ENCODE measurements around the gene SYNGR2. TPM values are rescaled to one million over a fixed set of nuclear protein-coding genes. Genes with fewer than 3 reads are reported as not detected.

SYNGR2 gene
- total RNA-seq, 1 donor from 2014 or later = 25.2 TPM

GRCh38 chr17:78142119-78142861, 26.1 kb upstream of the SYNGR2 start:
- peak in 1 of 2 donors; percentile 42 for DNase-seq (ENCODE audit: low read depth in 2 of 2)

DNA sequence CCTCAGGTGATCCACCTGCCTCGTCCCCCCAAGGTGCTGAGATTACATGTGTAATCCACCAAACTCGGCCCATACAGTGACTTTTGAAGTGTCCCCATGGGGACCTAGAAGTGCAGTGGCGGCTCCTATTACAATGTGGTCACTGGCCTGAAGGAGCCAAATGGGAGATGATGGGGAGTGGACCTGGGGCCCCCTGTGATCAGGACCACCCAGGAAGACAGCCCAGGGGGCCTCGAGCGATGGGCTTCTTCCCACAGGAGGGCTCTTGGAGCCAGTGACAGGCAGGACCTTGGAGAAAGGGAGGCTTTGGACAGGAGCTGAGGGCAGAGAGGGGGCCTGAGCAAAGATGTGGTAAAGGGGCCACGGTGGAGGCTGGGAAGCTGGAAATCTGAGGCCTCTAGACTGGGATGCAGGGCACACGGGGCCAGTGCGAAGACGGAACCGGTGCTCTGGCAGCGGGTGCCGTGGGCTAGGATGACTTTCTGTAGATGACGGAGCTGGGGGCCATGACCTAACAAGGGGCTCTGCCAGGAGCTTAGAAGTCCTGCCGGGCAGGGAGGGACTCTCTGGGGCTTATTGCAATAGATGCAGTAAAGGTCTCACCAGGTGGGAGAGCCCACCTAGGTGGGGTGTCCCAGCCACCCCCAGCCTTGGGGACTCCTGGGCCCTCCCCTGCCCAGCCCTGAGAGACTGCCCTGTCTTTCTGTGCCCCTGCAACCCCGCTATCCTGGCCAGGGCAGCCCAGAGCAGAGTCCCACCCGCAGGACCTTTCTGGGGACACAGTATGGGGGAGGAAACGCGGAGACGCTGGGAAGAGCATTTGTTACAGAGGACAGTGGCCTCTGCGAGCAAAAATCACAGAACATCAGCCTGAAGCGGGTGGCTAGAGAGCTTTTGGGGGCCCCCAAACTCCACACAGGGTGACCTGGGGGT, 24.9 kb upstream of the SYNGR2 start:
- DNase-seq (ENCODE audit: low read depth in 2 of 2) = no peak

DNA sequence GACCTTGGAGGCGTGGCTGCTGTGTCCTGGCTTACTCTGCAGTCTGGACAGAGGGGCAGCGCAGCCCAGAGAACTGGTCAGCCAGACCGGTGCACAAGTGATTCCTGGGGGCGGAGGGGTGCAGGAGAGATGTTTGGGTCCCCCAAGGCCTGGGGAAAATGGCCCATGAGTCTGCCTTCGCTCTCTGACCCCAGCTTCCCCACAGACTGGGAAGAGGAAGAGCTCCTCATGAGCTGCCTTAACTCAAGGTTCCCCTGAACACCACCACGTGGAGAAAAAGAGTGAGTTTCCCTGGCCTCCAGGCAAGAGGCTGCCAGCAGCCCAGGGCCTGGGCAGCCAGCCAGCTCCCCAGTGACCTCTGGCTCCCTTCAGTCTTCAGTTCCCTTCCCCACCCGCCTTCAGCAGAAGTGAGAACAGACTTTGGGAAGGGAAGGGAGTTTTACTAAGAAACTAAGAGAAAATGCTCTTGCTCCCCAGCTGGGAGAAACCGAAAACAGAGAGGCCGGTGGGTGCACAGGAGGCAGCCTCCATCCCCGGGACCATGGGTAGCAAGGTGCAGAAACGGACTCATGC, 24.1 kb upstream of the SYNGR2 start:
- DNase-seq (ENCODE audit: low read depth in 2 of 2) = peak in 1 of 2 donors; percentile 77

GRCh38 chr17:78144736-78145641, 23.4 kb upstream of the SYNGR2 start:
- DNase-seq (ENCODE audit: low read depth in 2 of 2) = no peak

DNA sequence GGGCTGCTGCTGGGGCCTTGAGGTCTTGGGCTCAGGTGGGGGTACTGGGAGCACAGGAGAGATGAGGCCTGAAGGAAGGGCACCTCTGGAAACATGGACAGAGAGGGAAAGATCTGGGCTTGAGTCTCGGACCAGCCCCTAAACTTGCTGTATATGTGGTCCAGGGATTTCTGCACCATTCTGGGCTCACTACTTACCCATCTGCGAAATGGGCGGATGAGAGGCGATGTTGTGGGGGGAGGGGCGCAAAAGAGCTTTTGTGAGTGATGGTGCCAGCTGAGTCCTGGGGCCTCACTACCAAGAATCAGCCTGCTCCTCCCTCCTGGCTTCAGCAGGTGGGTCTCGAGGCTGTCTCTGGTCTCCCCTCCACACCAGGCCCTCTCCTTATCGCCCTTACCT, 21.9 kb upstream of the SYNGR2 start:
- DNase-seq (ENCODE audit: low read depth in 2 of 2) = no peak

- DNase-seq (ENCODE audit: low read depth in 2 of 2) = no peak
Measured at GRCh38 chr17:78146881-78147280, 21.5 kb upstream of the SYNGR2 start.

GRCh38 chr17:78147315-78147998, 20.9 kb upstream of the SYNGR2 start:
- no peak for DNase-seq (ENCODE audit: low read depth in 2 of 2)

GRCh38 chr17:78148286-78149016, 19.9 kb upstream of the SYNGR2 start:
- DNase-seq (ENCODE audit: low read depth in 2 of 2) = no peak

DNA sequence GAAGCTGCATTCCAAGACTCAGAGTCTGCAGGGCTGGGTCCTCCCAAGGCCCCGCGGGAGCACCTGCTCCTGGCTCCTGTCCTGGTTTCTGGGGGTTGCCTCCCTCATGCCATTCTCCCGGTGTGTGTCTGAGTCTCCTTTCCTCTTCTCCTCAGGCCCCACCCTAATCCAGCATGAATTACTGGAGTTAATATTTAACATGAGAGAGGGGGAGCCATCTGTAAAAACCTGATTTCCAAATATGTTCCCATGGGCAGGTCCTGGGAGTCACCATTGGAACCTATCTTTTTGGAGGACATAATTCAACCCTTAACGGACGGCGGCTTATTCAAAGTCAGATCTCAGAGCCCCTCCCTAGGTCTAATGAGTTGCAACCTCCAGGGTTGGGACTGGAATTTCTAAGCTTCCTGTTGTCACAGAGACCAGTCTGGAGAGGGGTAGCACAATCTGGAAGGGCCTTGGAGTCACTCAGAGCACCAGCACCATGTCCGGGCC, 16.8 kb upstream of the SYNGR2 start:
- DNase-seq (ENCODE audit: low read depth in 2 of 2) = peak in 1 of 2 donors; percentile 49

GRCh38 chr17:78154903-78155811, 13.2 kb upstream of the SYNGR2 start:
- DNase-seq (ENCODE audit: low read depth in 2 of 2) = no peak

DNA sequence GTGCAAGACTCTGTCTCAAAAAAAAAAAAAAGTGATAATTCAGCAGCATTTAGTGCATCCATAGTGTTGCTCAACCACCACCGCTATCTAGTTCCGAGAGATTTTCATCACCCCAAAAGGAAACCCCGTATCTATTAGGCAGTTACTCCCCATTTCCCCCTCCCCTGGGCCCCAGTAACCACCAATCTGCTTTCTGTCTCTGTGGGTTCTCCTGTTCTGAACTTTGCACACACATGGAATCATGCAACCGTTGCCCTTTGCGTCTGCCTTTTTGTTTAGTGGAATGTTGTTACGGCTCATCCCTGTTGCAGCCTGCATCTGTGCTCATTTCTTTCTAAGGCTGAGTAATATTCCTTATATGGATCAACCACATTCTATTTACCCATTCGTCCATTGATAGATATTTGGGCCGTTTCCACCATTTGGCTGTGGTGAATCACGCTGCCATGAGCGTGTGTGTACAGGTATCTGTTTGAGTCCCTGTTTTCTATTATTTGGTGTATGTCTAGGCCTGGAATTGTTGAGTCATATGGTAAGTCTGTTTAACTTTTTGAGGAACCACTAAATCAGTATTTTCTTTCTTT, 8.7 kb upstream of the SYNGR2 start:
- no peak for DNase-seq (ENCODE audit: low read depth in 2 of 2)

- DNase-seq (ENCODE audit: low read depth in 2 of 2) = no peak
Measured at GRCh38 chr17:78163881-78164747, 4.3 kb upstream of the SYNGR2 start.

GRCh38 chr17:78164748-78165607, 3.4 kb upstream of the SYNGR2 start:
- DNase-seq (ENCODE audit: low read depth in 2 of 2) = no peak

DNA sequence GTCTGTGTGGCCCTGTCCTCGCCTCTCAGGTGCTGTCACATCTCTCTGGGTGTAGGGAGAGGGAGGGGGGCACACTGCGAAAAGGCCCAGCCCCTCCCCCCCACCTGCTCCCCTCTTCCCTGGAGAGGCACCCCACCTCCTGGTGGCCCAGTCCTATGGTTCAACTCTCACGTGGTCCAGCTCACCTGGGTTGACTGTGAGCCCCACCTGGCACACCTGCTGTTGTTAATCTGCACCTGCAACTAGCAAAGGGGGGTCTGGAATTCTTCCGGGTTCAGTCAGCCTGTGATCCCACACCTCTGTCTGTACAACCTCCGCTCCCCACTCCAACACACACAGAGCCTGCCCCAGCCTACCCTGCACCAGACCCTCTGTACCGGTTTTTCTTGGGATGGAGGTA, 2.0 kb upstream of the SYNGR2 start:
- no peak for DNase-seq (ENCODE audit: low read depth in 2 of 2)

- DNase-seq (ENCODE audit: low read depth in 2 of 2) = peak in 1 of 2 donors; percentile 54
Measured at GRCh38 chr17:78168903-78169793, 767 bp downstream of the SYNGR2 start.

All from dermis microvascular lymphatic vessel endothelial cell (primary cell).